CD4-positive, alpha-beta T cell (primary cell): ENCODE results near the gene CDH4. TPM values are rescaled to one million over a fixed set of nuclear protein-coding genes. Genes with fewer than 3 reads are reported as not detected.

Experiments used
- ATAC-seq: fragments of 200-7000 bp; cut with Tn5 transposase; one replicate; pipeline ENCODE4 v1.10.0; 2022; ENCODE audit warnings: mild to moderate bottlenecking; ENCODE audit not compliant: poor library complexity
- CTCF ChIA-PET: fragments of 350-600 bp; sonication (Branson Sonifier 250); formaldehyde crosslinking; loops from one replicate; lab custom pipeline; 2021; ENCODE audit warnings: antibody characterized with exemption, inconsistent platforms; lab: Charles Lee
- POLR2A ChIA-PET: fragments of 350-600 bp; sonication (Branson Sonifier 250); formaldehyde crosslinking; loops from one replicate; lab custom pipeline; 2021; ENCODE audit warnings: antibody characterized with exemption, inconsistent platforms; lab: Charles Lee
- DNase-seq, 14 experiments: peaks; one replicate each; pipeline ENCODE4 v3.0.0-alpha.2; 2013 to 2020; ENCODE audit warnings: mixed read lengths in 2 of 14
- H3K27ac ChIP-seq, 2 donors: one replicate each; pipeline versions ENCODE4 v1.5.1 to v1.7.0; 2013; ENCODE audit warnings: low read length in 2 of 2, low read depth in 1 of 2, mild to moderate bottlenecking in 1 of 2
- H3K27me3 ChIP-seq, 2 experiments: 1 replicate in 1 of 2; 2 replicates in 1 of 2; pipeline versions ENCODE4 v1.6.1 to v1.7.0; 2013; ENCODE audit warnings: low read length in 2 of 2, control low read depth in 1 of 2, mild to moderate bottlenecking in 1 of 2, moderate library complexity in 1 of 2; ENCODE audit not compliant: insufficient read depth in 2 of 2, control insufficient read depth in 1 of 2
- H3K36me3 ChIP-seq: one replicate; pipeline ENCODE4 v1.6.1; 2013; ENCODE audit warnings: low read length, control low read depth; ENCODE audit not compliant: insufficient read depth
- H3K4me1 ChIP-seq: one replicate; pipeline ENCODE4 v1.6.1; 2013; ENCODE audit warnings: low read length, control low read depth; ENCODE audit not compliant: insufficient read depth
- H3K4me3 ChIP-seq: one replicate; pipeline ENCODE4 v1.5.1; 2013; ENCODE audit warnings: mild to moderate bottlenecking, low read length, moderate library complexity
- H3K9me3 ChIP-seq, 2 experiments: 1 replicate in 1 of 2; 2 replicates in 1 of 2; pipeline versions ENCODE4 v1.6.1 to v1.7.0; 2013; ENCODE audit warnings: low read length in 2 of 2, mild to moderate bottlenecking in 2 of 2, control low read depth in 1 of 2, moderate library complexity in 1 of 2; ENCODE audit not compliant: control insufficient read depth in 1 of 2, insufficient read depth in 1 of 2
- H3K27ac Mint-ChIP-seq: one replicate; pipeline ENCODE4 v1.8.0; 2020; ENCODE audit warnings: mixed read lengths
- H3K27me3 Mint-ChIP-seq: one replicate; pipeline ENCODE4 v1.8.0; 2021; ENCODE audit warnings: mixed read lengths
- H3K36me3 Mint-ChIP-seq: one replicate; pipeline ENCODE4 v1.8.0; 2021; ENCODE audit warnings: low read depth, mixed read lengths
- H3K4me1 Mint-ChIP-seq: one replicate; pipeline ENCODE4 v1.8.0; 2021; ENCODE audit warnings: low read depth, mixed read lengths
- H3K4me3 Mint-ChIP-seq: one replicate; pipeline ENCODE4 v1.8.0; 2020; ENCODE audit warnings: mild to moderate bottlenecking, mixed read lengths
- H3K9me3 Mint-ChIP-seq: one replicate; pipeline ENCODE4 v1.8.0; 2020; ENCODE audit warnings: mixed read lengths
- CTCF ChIP-seq: fragments of 200-600 bp; IDR thresholded peaks from one replicate; pipeline ENCODE4 v1.8.0; 2022; ENCODE audit warnings: antibody characterized with exemption, mild to moderate bottlenecking
- intact Hi-C, 2 experiments: fragments of 100-400 bp; cut with DNase I in 1 of 2; cut with micrococcal nuclease in 1 of 2; formaldehyde crosslinking; loops; one replicate each; pipeline versions ENCODE4 v1.15.1 to v1.9.0; 2023 to 2025; cut with DNase I, micrococcal nuclease
- total RNA-seq, 174 experiments: library from RNA in 2 of 174; stranded (reverse) in 2 of 174; gene quantifications; one replicate each; pipeline ENCODE4 v1.2.3 and lab custom pipeline; 2021 to 2026

CDH4 gene
- total RNA-seq, 2 experiments from 2014 or later: 0.11 TPM

GRCh38 chr20:61891476-61891875 lies 639.4 kb downstream of the CDH4 start:
- Mint-ChIP-seq H3K9me3 (peaks cover 3% of the 10 kb centered on the region), H3K36me3 (no peaks in the 10 kb centered on the region), H3K4me1 (peaks cover 4% of the 10 kb centered on the region), H3K27me3 (no peaks in the 10 kb centered on the region), H3K27ac (no peak overlapping the region), H3K4me3 (no peak overlapping the region)
- Histone ChIP-seq H3K4me1 (no peaks in the 10 kb centered on the region), H3K27ac (no peak overlapping the region), H3K9me3 (peaks cover 0 to 7% of the 10 kb centered on the region in 2 experiments), H3K4me3 (no peak overlapping the region), H3K27me3 (no peaks in the 10 kb centered on the region), H3K36me3 (no peaks in the 10 kb centered on the region)
- ATAC-seq: no peak
- TF ChIP-seq CTCF: no peak
- intact Hi-C loops: no loop called here
- DNase-seq: no peak
- ChIA-PET POLR2A (no interaction called here), CTCF (no interaction called here)

- DNase-seq (no peak), ATAC-seq (no peak)
- ChIA-PET POLR2A (no interaction called here), CTCF (no interaction called here)
- intact Hi-C loops: no loop called here
- Histone ChIP-seq H3K4me3 (no peak overlapping the region), H3K4me1 (no peaks in the 10 kb centered on the region), H3K9me3 (peaks cover 0 to 7% of the 10 kb centered on the region in 2 experiments), H3K36me3 (no peaks in the 10 kb centered on the region), H3K27ac (no peak overlapping the region), H3K27me3 (no peaks in the 10 kb centered on the region)
- H3K9me3 Mint-ChIP-seq: peaks cover 3% of the 10 kb centered on the region
- H3K4me1 Mint-ChIP-seq: peaks cover 3% of the 10 kb centered on the region
- no peaks in the 10 kb centered on the region for H3K36me3 Mint-ChIP-seq
- no peak overlapping the region for H3K27ac Mint-ChIP-seq
- no peaks in the 10 kb centered on the region for H3K27me3 Mint-ChIP-seq
- no peak overlapping the region for H3K4me3 Mint-ChIP-seq
- TF ChIP-seq CTCF: no peak
Measured at GRCh38 chr20:61891916-61892649, 640.0 kb downstream of the CDH4 start.

GRCh38 chr20:61895016-61895415 lies 643.0 kb downstream of the CDH4 start:
- no peaks in the 10 kb centered on the region for H3K36me3 Mint-ChIP-seq
- no peak for ATAC-seq
- H3K4me1 ChIP-seq: no peaks in the 10 kb centered on the region
- H3K27ac ChIP-seq: no peak overlapping the region
- no peak overlapping the region for H3K4me3 Mint-ChIP-seq
- peaks cover 4% of the 10 kb centered on the region for H3K27me3 Mint-ChIP-seq
- no peak overlapping the region for H3K4me3 ChIP-seq
- CTCF ChIA-PET: no interaction called here
- H3K27ac Mint-ChIP-seq: no peak overlapping the region
- POLR2A ChIA-PET: no interaction called here
- H3K4me1 Mint-ChIP-seq: no peaks in the 10 kb centered on the region
- no peaks in the 10 kb centered on the region for H3K9me3 Mint-ChIP-seq
- no peak for TF ChIP-seq CTCF
- no peaks in the 10 kb centered on the region for H3K27me3 ChIP-seq
- no peak for DNase-seq
- intact Hi-C loops: no loop called here
- H3K9me3 ChIP-seq: peaks cover 0 to 7% of the 10 kb centered on the region in 2 experiments
- H3K36me3 ChIP-seq: no peaks in the 10 kb centered on the region
